Measurements from ENCODE around the gene DKKL1. TPM values are rescaled to one million over a fixed set of nuclear protein-coding genes. Genes with fewer than 3 reads are reported as not detected.
A peak's percentile ranks its signal among the peaks of the same experiment; 100 is the strongest.
"Not testable (repeated sequence)": the region's sequence is repeated elsewhere in the genome, so short reads cannot be mapped to it uniquely, and the experiment has no call there.

Gene DKKL1
- total RNA-seq, 1 experiment from 2014 or later: 1.0 TPM

- Histone ChIP-seq H3K4me3 (replicated peaks in 1 of 2; ENCODE audit: low read depth in 1 of 2, low read length in 2 of 2) (no peak overlapping the region), H3K9me3 (ENCODE audit: control insufficient read depth in 1 of 2, insufficient read depth in 1 of 2, low read depth in 1 of 2, low read length in 2 of 2) (no peaks in the 10 kb centered on the region), H3K79me2 (ENCODE audit: insufficient read depth, low read length) (no peaks in the 10 kb centered on the region), H3K36me3 (ENCODE audit: control insufficient read depth in 1 of 2, insufficient read depth in 2 of 2, low read length in 2 of 2) (peaks cover 0 to 4% of the 10 kb centered on the region in 2 experiments; a peak in 1 of 4 replicates), H2AFZ (ENCODE audit: low read depth, low read length, poor library complexity, severe bottlenecking) (no peak overlapping the region), H3K27ac (ENCODE audit: low read depth, low read length) (no peak overlapping the region), H3K9ac (ENCODE audit: low read length) (no peak overlapping the region), H3K4me1 (ENCODE audit: control insufficient read depth in 1 of 2, insufficient read depth in 2 of 2, low read length in 2 of 2) (no peaks in the 10 kb centered on the region), H3K27me3 (ENCODE audit: insufficient read depth, low read length) (no peaks in the 10 kb centered on the region), H3K4me2 (ENCODE audit: low read length) (no peak overlapping the region), H3K9me2 (ENCODE audit: insufficient read depth) (no peaks in the 10 kb centered on the region), H4K20me1 (ENCODE audit: insufficient read depth) (no peaks in the 10 kb centered on the region)
- CTCF ChIA-PET: no interaction called here
- intact Hi-C loops (cut with micrococcal nuclease): no loop called here
- DNase-seq (ENCODE audit: low read depth, low spot score) (peak; percentile 37), ATAC-seq (peak; percentile 94)
- BruUV-seq (replicated peaks): no TSS peak
- TF ChIP-seq SRF (IDR thresholded peaks at IDR 0.05; ENCODE audit: low read depth) (no peak), SP1 (IDR thresholded peaks at IDR 0.05; ENCODE audit: low read depth) (peak; percentile 54), YY1 (IDR thresholded peaks at IDR 0.05; ENCODE audit: extremely low read depth, insufficient replicate concordance, low read depth, low read length) (peak; percentile 26), ATF3 (IDR thresholded peaks at IDR 0.05) (no peak), EZH2phosphoT487 (IDR thresholded peaks at IDR 0.05; ENCODE audit: borderline replicate concordance) (no peak), ZBTB33 (IDR thresholded peaks at IDR 0.05; ENCODE audit: extremely low read depth, insufficient replicate concordance, low read length) (no peak)
- POLR2A ChIA-PET: no interaction called here
- RAD21 ChIA-PET (ENCODE audit: low non-redundant PET in 1 of 2, low total read pairs in 2 of 2, uncharacterized antibody in 2 of 2, unreplicated experiment in 2 of 2): no interaction called here
Observed at GRCh38 chr19:49331616-49332055, 32.0 kb upstream of the DKKL1 start.

- H4K20me1 ChIP-seq (ENCODE audit: insufficient read depth); H2AFZ ChIP-seq (ENCODE audit: low read depth, low read length, poor library complexity, severe bottlenecking); H3K36me3 ChIP-seq (ENCODE audit: control insufficient read depth in 1 of 2, insufficient read depth in 2 of 2, low read length in 2 of 2); H3K27me3 ChIP-seq (ENCODE audit: insufficient read depth, low read length); ATAC-seq; H3K9me3 ChIP-seq (ENCODE audit: control insufficient read depth in 1 of 2, insufficient read depth in 1 of 2, low read depth in 1 of 2, low read length in 2 of 2); POLR2A ChIA-PET; H3K4me2 ChIP-seq (ENCODE audit: low read length); H3K27ac ChIP-seq (ENCODE audit: low read depth, low read length); BruUV-seq (replicated peaks); H3K9ac ChIP-seq (ENCODE audit: low read length); H3K9me2 ChIP-seq (ENCODE audit: insufficient read depth); H3K4me3 ChIP-seq (replicated peaks in 1 of 2; ENCODE audit: low read depth in 1 of 2, low read length in 2 of 2); H3K79me2 ChIP-seq (ENCODE audit: insufficient read depth, low read length); CTCF ChIA-PET; intact Hi-C loops (cut with micrococcal nuclease); DNase-seq (ENCODE audit: low read depth, low spot score); H3K4me1 ChIP-seq (ENCODE audit: control insufficient read depth in 1 of 2, insufficient read depth in 2 of 2, low read length in 2 of 2): not testable (repeated sequence)
- RAD21 ChIA-PET (ENCODE audit: low non-redundant PET in 1 of 2, low total read pairs in 2 of 2, uncharacterized antibody in 2 of 2, unreplicated experiment in 2 of 2): interaction anchor here in 1 of 2 experiments (0.6 kb wide), 1 partner anchor 78 kb away, joined by 3 read pairs; no protein-coding TSS in a partner anchor
Observed at GRCh38 chr19:49332691-49333417, 30.8 kb upstream of the DKKL1 start.
